ENCODE results near the gene LRRK2.
"Not testable (repeated sequence)": the region's sequence is repeated elsewhere in the genome, so short reads cannot be mapped to it uniquely, and the experiment has no call there.

The LRRK2 gene

GRCh38 chr12:40215982-40216381, 8.8 kb upstream of the LRRK2 start:
- no peak for DNase-seq

- peak; percentile 22 for DNase-seq
Measured at GRCh38 chr12:40216516-40217288, 8.1 kb upstream of the LRRK2 start.

- DNase-seq: no peak
Measured at GRCh38 chr12:40219760-40220159, 5.0 kb upstream of the LRRK2 start.

- no peak for DNase-seq
Measured at GRCh38 chr12:40222247-40222646, 2.5 kb upstream of the LRRK2 start.

- no peak for DNase-seq
Measured at GRCh38 chr12:40223646-40224045, 1.2 kb upstream of the LRRK2 start.

- DNase-seq: no peak
Measured at GRCh38 chr12:40225337-40225983, 663 bp downstream of the LRRK2 start.

- no peak for DNase-seq
Measured at GRCh38 chr12:40225984-40226602, 1.3 kb downstream of the LRRK2 start.

GRCh38 chr12:40226705-40227104, 1.9 kb downstream of the LRRK2 start:
- DNase-seq: peak; percentile 28

GRCh38 chr12:40227447-40227846, 2.6 kb downstream of the LRRK2 start:
- no peak for DNase-seq

GRCh38 chr12:40228727-40229126, 3.9 kb downstream of the LRRK2 start:
- DNase-seq: no peak

GRCh38 chr12:40229690-40230651, 5.2 kb downstream of the LRRK2 start:
- DNase-seq: no peak

- DNase-seq: no peak
Measured at GRCh38 chr12:40232602-40233001, 7.8 kb downstream of the LRRK2 start.

GRCh38 chr12:40233741-40234367, 9.1 kb downstream of the LRRK2 start:
- DNase-seq: no peak

GRCh38 chr12:40236357-40236850, 11.6 kb downstream of the LRRK2 start:
- DNase-seq: no peak

GRCh38 chr12:40238266-40238902, 13.6 kb downstream of the LRRK2 start:
- DNase-seq: no peak

- DNase-seq: no peak
Measured at GRCh38 chr12:40238979-40239378, 14.2 kb downstream of the LRRK2 start.

GRCh38 chr12:40240779-40241178, 16.0 kb downstream of the LRRK2 start:
- no peak for DNase-seq

GRCh38 chr12:40241741-40242140, 16.9 kb downstream of the LRRK2 start:
- DNase-seq: no peak

GRCh38 chr12:40244526-40245156, 19.8 kb downstream of the LRRK2 start:
- DNase-seq: not testable (repeated sequence)

GRCh38 chr12:40248034-40248433, 23.2 kb downstream of the LRRK2 start:
- DNase-seq: no peak
